Activated CD4-positive, alpha-beta T cell treated with anti-CD3 and anti-CD28 coated beads, Interleukin-2, amount 50 U/mL, for 48 hours (primary cell): ENCODE results near the gene RAD51B.

Experiments used
- DNase-seq, 2 experiments: peaks; one replicate each; pipeline ENCODE4 v3.0.0-alpha.2; 2020

Gene RAD51B

GRCh38 chr14:68591786-68592185, 772.2 kb downstream of the RAD51B start:
- no peak for DNase-seq

- no peak for DNase-seq
Measured at GRCh38 chr14:68592948-68593556, 773.5 kb downstream of the RAD51B start.

GRCh38 chr14:68593806-68594536, 774.4 kb downstream of the RAD51B start:
- no peak for DNase-seq

GRCh38 chr14:68594737-68595380, 775.3 kb downstream of the RAD51B start:
- DNase-seq, result no peak

GRCh38 chr14:68596211-68596610, 776.6 kb downstream of the RAD51B start:
- DNase-seq, result no peak

GRCh38 chr14:68596701-68597100, 777.1 kb downstream of the RAD51B start:
- no peak for DNase-seq

- no peak for DNase-seq
Measured at GRCh38 chr14:68598089-68598488, 778.5 kb downstream of the RAD51B start.

- no peak for DNase-seq
Measured at GRCh38 chr14:68598621-68599447, 779.3 kb downstream of the RAD51B start.

GRCh38 chr14:68599896-68600610, 780.5 kb downstream of the RAD51B start:
- no peak for DNase-seq

GRCh38 chr14:68602507-68602906, 782.9 kb downstream of the RAD51B start:
- no peak for DNase-seq

GRCh38 chr14:68603533-68604360, 784.2 kb downstream of the RAD51B start:
- DNase-seq, result no peak

GRCh38 chr14:68604361-68604730, 784.8 kb downstream of the RAD51B start:
- no peak for DNase-seq

- DNase-seq, result no peak
Measured at GRCh38 chr14:68604822-68605221, 785.2 kb downstream of the RAD51B start.

GRCh38 chr14:68606176-68606575, 786.6 kb downstream of the RAD51B start:
- no peak for DNase-seq

- DNase-seq, result no peak
Measured at GRCh38 chr14:68606644-68607043, 787.1 kb downstream of the RAD51B start.

- DNase-seq, result no peak
Measured at GRCh38 chr14:68607081-68607866, 787.7 kb downstream of the RAD51B start.

- no peak for DNase-seq
Measured at GRCh38 chr14:68607867-68608573, 788.4 kb downstream of the RAD51B start.

- DNase-seq, result no peak
Measured at GRCh38 chr14:68608574-68608962, 789.0 kb downstream of the RAD51B start.

GRCh38 chr14:68609012-68609411, 789.4 kb downstream of the RAD51B start:
- DNase-seq, result no peak

- no peak for DNase-seq
Measured at GRCh38 chr14:68610251-68610793, 790.7 kb downstream of the RAD51B start.
